Mesendoderm (in vitro differentiated cells): Measurements from ENCODE around the gene CEP104.

Experiments
- DNase-seq: peaks from one replicate; pipeline ENCODE4 v3.0.0; 2013
- H2AK5ac ChIP-seq: 2 replicates; pipeline ENCODE4 v1.6.1; 2013; ENCODE audit warnings: low read length, inconsistent platforms
- H2BK120ac ChIP-seq: 2 replicates; pipeline ENCODE4 v1.6.1; 2013; ENCODE audit warnings: low read depth, mild to moderate bottlenecking, low read length, moderate library complexity, mixed read lengths
- H2BK15ac ChIP-seq: replicated peaks from 2 replicates; pipeline ENCODE4 v1.6.1; 2013; ENCODE audit warnings: low read depth, mild to moderate bottlenecking, moderate library complexity
- H2BK5ac ChIP-seq: 2 replicates; pipeline ENCODE4 v1.6.1; 2013; ENCODE audit warnings: low read length, inconsistent platforms
- H3K18ac ChIP-seq: 2 replicates; pipeline ENCODE4 v1.6.1; 2013; ENCODE audit warnings: mild to moderate bottlenecking, low read length, mixed read lengths
- H3K23ac ChIP-seq: one replicate; pipeline ENCODE4 v1.6.1; 2013; ENCODE audit warnings: low read length
- H3K27ac ChIP-seq: 2 replicates; pipeline ENCODE4 v1.5.1; 2013; ENCODE audit warnings: low read depth, mild to moderate bottlenecking, inconsistent platforms, low read length, moderate library complexity
- H3K27me3 ChIP-seq: 2 replicates; pipeline ENCODE4 v1.6.1; 2013; ENCODE audit warnings: low read length, control low read depth, mild to moderate bottlenecking, inconsistent platforms; ENCODE audit not compliant: insufficient read depth, poor library complexity
- H3K36me3 ChIP-seq: 2 replicates; pipeline ENCODE4 v1.6.1; 2013; ENCODE audit warnings: low read length, inconsistent platforms; ENCODE audit not compliant: control insufficient read depth, insufficient read depth
- H3K4ac ChIP-seq: one replicate; pipeline ENCODE4 v1.6.1; 2013; ENCODE audit warnings: low read depth, mild to moderate bottlenecking, low read length, moderate library complexity
- H3K4me1 ChIP-seq: 2 replicates; pipeline ENCODE4 v1.6.1; 2013; ENCODE audit warnings: low read depth, low read length, inconsistent platforms; ENCODE audit not compliant: control insufficient read depth
- H3K4me2 ChIP-seq: 2 replicates; pipeline ENCODE4 v1.6.1; 2013; ENCODE audit warnings: low read length
- H3K4me3 ChIP-seq: 2 replicates; pipeline ENCODE4 v1.5.1; 2013; ENCODE audit warnings: mild to moderate bottlenecking, low read length
- H3K56ac ChIP-seq: one replicate; pipeline ENCODE4 v1.6.1; 2013; ENCODE audit warnings: low read length
- H3K79me1 ChIP-seq: 2 replicates; pipeline ENCODE4 v1.6.1; 2013; ENCODE audit warnings: low read length, inconsistent platforms
- H3K79me2 ChIP-seq: 2 replicates; pipeline ENCODE4 v1.6.1; 2013; ENCODE audit warnings: mild to moderate bottlenecking, low read length; ENCODE audit not compliant: control insufficient read depth, insufficient read depth
- H3K9ac ChIP-seq: 2 replicates; pipeline ENCODE4 v1.6.1; 2013; ENCODE audit warnings: low read length, inconsistent platforms
- H4K5ac ChIP-seq: one replicate; pipeline ENCODE4 v1.6.1; 2013; ENCODE audit warnings: low read length
- H4K8ac ChIP-seq: one replicate; pipeline ENCODE4 v1.6.1; 2013; ENCODE audit warnings: low read depth, mild to moderate bottlenecking, control low read depth, low read length, moderate library complexity
- WGBS: extraction: QIAGEN DNeasy Blood & Tissue Kit; methylation state at CpG from one replicate; pipeline ENCODE4 v1.1.7; 2013; ENCODE audit warnings: low lambda C conversion rate, missing lambda C conversion rate; ENCODE audit not compliant: insufficient coverage; ENCODE audit errors: extremely low coverage; 5-methylcytosine and 5-hydroxymethylcytosine counted together

The CEP104 gene

GRCh38 chr1:3900150-3900968 is 43.3 kb upstream of the CEP104 start, which contains the start of gene C1orf174:
TSS of gene C1orf174 (minus strand) at chr1:3900272. CDS start at chr1:3900186, 86 bp downstream.
- Histone ChIP-seq H3K36me3 (peaks cover 2% of the 10 kb centered on the region), H3K27ac (peak within 1 kb of the TSS; percentile 94), H2BK120ac (peak within 1 kb of the TSS; percentile 50), H4K5ac (no peak within 1 kb of the TSS), H3K4me1 (no peaks in the 10 kb centered on the region), H3K27me3 (no peaks in the 10 kb centered on the region), H3K79me1 (peaks cover 15% of the 10 kb centered on the region), H4K8ac (peak within 1 kb of the TSS; percentile 70), H3K18ac (peak within 1 kb of the TSS; percentile 93), H2BK15ac (no peak within 1 kb of the TSS), H3K4ac (peak within 1 kb of the TSS; percentile 94), H2AK5ac (no peak within 1 kb of the TSS), H3K79me2 (peaks cover 38% of the 10 kb centered on the region), H3K4me3 (peak within 1 kb of the TSS; percentile 95), H3K23ac (peak within 1 kb of the TSS; percentile 48), H2BK5ac (peak within 1 kb of the TSS; percentile 85), H3K4me2 (peak within 1 kb of the TSS; percentile 89), H3K56ac (peak within 1 kb of the TSS; percentile 98), H3K9ac (peak within 1 kb of the TSS; percentile 99)
- peak; percentile 100 for DNase-seq
- no CpG with 5 or more reads among the region's 58 CpGs for WGBS

DNA sequence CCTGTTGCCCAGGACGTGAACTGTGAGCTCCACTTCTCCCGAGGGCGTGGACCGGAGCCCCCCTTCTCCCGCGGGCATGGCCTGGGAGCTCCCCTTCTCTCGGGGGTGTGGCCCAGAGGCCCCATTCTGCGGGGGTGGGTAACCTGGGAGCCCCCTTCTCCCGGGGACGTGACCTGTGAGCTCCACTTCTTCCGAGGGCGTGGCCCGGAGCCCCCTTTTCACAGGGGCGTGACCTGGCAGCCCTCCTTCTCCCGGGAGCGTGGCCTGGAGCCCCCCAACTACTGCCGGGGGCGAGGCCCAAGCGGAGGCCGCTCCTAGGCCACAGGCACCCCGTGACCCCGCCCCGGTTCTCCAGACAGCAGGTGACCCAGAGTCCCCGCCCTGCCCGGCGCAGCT is 42.7 kb upstream of the CEP104 start:
- no peaks in the 10 kb centered on the region for H3K4me1 ChIP-seq
- H3K79me1 ChIP-seq: peaks cover 21% of the 10 kb centered on the region
- H3K36me3 ChIP-seq: peaks cover 2% of the 10 kb centered on the region
- H3K23ac ChIP-seq: peak overlapping the region; percentile 48
- peak overlapping the region; percentile 10 for H3K4ac ChIP-seq
- H2BK15ac ChIP-seq: no peak overlapping the region
- H3K27me3 ChIP-seq: no peaks in the 10 kb centered on the region
- H3K27ac ChIP-seq: peak overlapping the region; percentile 94
- H2BK120ac ChIP-seq: peak overlapping the region; percentile 14
- no peak overlapping the region for H4K8ac ChIP-seq
- no peak overlapping the region for H2AK5ac ChIP-seq
- peak overlapping the region; percentile 90 for H3K9ac ChIP-seq
- no CpG with 5 or more reads among the region's 26 CpGs for WGBS
- H3K56ac ChIP-seq: peak overlapping the region; percentile 98
- peak overlapping the region; percentile 95 for H3K4me3 ChIP-seq
- DNase-seq: no peak
- no peak overlapping the region for H2BK5ac ChIP-seq
- H3K4me2 ChIP-seq: peak overlapping the region; percentile 89
- peak overlapping the region; percentile 60 for H3K18ac ChIP-seq
- no peak overlapping the region for H4K5ac ChIP-seq
- peaks cover 44% of the 10 kb centered on the region for H3K79me2 ChIP-seq

GRCh38 chr1:3898994-3899753 is 42.2 kb upstream of the CEP104 start:
- H2BK120ac ChIP-seq: no peak overlapping the region
- H3K4me3 ChIP-seq: peak overlapping the region; percentile 95
- no peak overlapping the region for H4K5ac ChIP-seq
- no peaks in the 10 kb centered on the region for H3K4me1 ChIP-seq
- H2BK5ac ChIP-seq: no peak overlapping the region
- no peak overlapping the region for H3K4ac ChIP-seq
- peaks cover 2% of the 10 kb centered on the region for H3K36me3 ChIP-seq
- no peak overlapping the region for H2BK15ac ChIP-seq
- no peak overlapping the region for H2AK5ac ChIP-seq
- peak overlapping the region; percentile 60 for H3K18ac ChIP-seq
- H3K79me1 ChIP-seq: peaks cover 22% of the 10 kb centered on the region
- DNase-seq: peak; percentile 44
- WGBS: no CpG with 5 or more reads among the region's 10 CpGs
- H3K23ac ChIP-seq: peak overlapping the region; percentile 48
- H3K27me3 ChIP-seq: no peaks in the 10 kb centered on the region
- peaks cover 47% of the 10 kb centered on the region for H3K79me2 ChIP-seq
- H3K4me2 ChIP-seq: peak overlapping the region; percentile 89
- H3K9ac ChIP-seq: peak overlapping the region; percentile 90
- peak overlapping the region; percentile 98 for H3K56ac ChIP-seq
- H3K27ac ChIP-seq: no peak overlapping the region
- H4K8ac ChIP-seq: no peak overlapping the region

DNA sequence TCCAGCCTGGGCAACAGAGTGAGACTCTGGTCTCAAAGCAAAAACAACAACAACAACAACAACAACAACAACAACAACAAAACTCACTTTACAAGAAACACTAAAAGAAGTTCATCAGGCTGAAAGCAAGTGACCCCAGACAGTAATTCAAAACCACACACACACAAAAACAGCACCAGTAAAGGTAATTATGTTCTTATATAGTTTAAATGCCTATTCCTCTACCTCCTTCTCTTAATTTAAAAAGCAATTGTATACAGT is 41.4 kb upstream of the CEP104 start:
- H4K8ac ChIP-seq: no peak overlapping the region
- H3K4me1 ChIP-seq: no peaks in the 10 kb centered on the region
- H2BK120ac ChIP-seq: no peak overlapping the region
- no peak overlapping the region for H2BK15ac ChIP-seq
- no peak overlapping the region for H3K4me2 ChIP-seq
- no peak overlapping the region for H2AK5ac ChIP-seq
- H3K79me1 ChIP-seq: peaks cover 24% of the 10 kb centered on the region
- no peak overlapping the region for H3K9ac ChIP-seq
- H3K36me3 ChIP-seq: peaks cover 2% of the 10 kb centered on the region
- no peak overlapping the region for H2BK5ac ChIP-seq
- no peak overlapping the region for H4K5ac ChIP-seq
- H3K27me3 ChIP-seq: no peaks in the 10 kb centered on the region
- no peak overlapping the region for H3K18ac ChIP-seq
- DNase-seq: no peak
- H3K23ac ChIP-seq: no peak overlapping the region
- no peak overlapping the region for H3K27ac ChIP-seq
- H3K79me2 ChIP-seq: peaks cover 49% of the 10 kb centered on the region
- H3K4me3 ChIP-seq: no peak overlapping the region
- no peak overlapping the region for H3K56ac ChIP-seq
- no peak overlapping the region for H3K4ac ChIP-seq

DNA sequence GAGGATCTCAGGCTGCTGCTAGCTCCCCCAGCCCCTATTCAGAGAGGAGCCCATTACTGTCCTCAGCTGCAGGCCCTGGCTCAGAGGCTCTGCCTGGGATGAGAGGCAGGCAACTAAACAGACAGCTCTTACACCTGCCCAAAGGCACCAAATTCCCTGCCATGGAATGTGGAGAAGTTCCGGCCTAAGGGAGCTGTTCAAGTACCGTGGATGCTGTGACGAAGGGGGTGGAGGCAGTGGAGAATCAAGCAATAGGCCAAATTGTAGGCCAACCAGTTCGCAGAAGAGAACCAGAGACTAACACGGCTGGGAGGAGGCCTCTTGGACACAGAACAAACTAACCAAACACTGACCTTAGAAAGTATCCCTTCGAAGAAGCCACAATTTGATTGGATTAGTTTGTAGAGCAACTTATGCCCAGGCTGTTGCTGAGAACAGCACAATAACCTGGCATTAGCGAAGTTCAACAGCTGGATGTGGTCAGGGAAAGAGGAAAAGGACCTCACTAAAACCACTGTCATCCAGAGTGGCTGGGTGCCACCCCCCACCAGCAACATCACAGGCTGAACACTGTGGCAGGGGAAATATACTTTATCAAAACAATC is 39.5 kb upstream of the CEP104 start:
- Histone ChIP-seq H3K79me2 (peaks cover 52% of the 10 kb centered on the region), H3K27ac (no peak overlapping the region), H3K4me2 (no peak overlapping the region), H3K27me3 (no peaks in the 10 kb centered on the region), H3K36me3 (peaks cover 4% of the 10 kb centered on the region), H2BK15ac (no peak overlapping the region), H3K4me1 (no peaks in the 10 kb centered on the region), H3K4me3 (no peak overlapping the region), H3K79me1 (peaks cover 27% of the 10 kb centered on the region), H4K8ac (no peak overlapping the region), H3K4ac (no peak overlapping the region), H2BK5ac (no peak overlapping the region), H3K9ac (no peak overlapping the region), H2BK120ac (no peak overlapping the region), H3K18ac (no peak overlapping the region), H3K56ac (no peak overlapping the region), H3K23ac (no peak overlapping the region), H2AK5ac (no peak overlapping the region), H4K5ac (no peak overlapping the region)
- WGBS: no CpG with 5 or more reads among the region's 7 CpGs
- DNase-seq: peak; percentile 45
